NCI-H2171 treated with DMSO at 0.1 percent for 48 hours (cell line): Measurements from ENCODE around the gene DST.

ENCODE experiments used
- DNase-seq: peaks from one replicate; lab custom pipeline; 2025; lab: John Stamatoyannopoulos, UW

Gene DST

DNA sequence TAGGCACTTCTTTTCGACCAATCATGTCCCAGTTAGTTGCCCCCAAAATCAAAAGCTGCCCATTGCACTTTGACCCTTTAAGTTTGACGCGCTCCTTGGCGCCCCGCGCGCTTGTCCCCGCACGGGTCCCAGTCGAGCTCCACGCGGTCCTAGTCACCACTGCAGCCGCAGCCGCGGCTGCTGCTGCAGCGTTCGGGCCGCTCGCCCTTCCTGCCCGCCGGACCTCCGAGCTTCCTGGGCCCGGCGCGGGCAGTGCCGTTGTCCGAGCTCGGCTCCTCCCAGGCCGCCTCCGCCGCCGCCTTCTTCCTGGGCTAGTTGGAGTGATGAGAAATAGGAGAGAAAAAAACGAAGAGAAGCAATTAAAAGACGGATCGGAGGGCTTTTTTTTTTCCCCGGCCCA lies 209.6 kb downstream of the DST start:
- no peak for DNase-seq

- DNase-seq: no peak
Observed at GRCh38 chr6:56432194-56432593, 210.5 kb downstream of the DST start.

DNA sequence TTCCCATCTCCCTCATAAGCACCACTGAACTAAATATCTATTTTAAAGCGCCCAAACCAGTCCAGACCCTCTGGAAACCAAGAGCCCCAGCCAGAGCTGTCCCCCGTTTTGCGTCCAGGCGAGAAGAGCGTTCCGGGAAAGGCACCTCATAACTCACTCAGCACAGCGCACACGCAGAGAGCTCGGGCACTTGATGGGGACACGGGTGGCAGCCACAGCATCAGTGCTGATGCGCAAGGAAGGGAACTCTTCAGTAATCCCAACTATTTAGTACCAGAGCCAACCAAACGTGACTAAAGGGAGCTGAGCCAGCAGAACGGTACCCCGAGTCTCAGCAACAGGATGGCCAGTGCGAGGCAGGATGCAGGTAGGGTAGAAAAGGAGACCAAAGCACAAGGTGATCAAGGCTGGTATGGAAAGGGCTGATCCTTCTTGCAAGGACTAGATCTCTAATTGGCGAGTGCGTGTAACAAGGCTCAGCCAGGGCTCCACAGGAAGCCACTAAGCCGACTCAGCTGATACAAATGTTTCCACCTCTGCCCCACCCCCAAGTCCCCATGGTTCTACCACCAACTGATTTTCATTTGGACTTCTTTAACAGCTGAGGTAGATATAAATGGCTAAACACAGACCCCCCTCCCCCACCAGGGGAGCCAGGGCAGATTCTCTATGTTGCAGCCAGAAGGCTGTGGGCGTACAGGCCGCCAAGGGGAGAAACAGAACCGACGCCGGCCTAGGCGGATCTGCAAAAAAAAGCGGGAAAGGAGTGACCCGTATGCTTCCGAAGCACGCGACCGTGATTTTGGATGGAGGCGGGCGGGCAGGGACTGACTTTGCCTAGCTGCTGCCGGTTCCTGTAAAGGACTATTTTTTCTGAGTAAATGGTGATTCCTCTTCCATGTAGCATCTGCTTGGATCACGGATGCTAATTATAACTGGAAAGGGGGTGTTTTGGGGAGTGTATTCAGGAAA lies 211.8 kb downstream of the DST start:
- DNase-seq: no peak

DNA sequence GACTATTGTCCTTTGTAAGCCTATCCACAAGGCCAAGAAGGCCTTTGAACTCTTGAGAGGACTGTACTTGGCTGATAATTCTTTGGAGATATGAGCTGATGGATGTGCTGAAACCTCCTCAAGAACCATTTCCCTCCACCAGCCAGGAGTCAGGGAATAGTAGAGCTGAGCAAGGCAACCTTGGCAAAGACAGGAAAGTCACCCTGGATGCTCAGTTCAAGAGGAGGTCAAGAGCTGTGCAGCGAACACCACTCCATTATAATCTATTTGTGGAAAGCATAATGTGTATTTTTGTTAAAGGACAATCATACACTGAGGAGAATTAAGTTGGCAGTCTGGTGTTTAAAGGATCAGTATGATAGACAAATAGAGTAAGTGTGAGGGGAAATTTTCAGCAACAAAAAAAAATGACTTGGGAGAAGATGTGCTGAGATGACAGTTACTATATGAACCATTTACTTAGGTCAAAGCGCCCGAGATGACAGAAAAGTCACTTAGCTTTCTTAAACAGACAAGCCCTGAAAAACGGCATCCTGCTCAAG lies 218.1 kb downstream of the DST start:
- DNase-seq: no peak

DNA sequence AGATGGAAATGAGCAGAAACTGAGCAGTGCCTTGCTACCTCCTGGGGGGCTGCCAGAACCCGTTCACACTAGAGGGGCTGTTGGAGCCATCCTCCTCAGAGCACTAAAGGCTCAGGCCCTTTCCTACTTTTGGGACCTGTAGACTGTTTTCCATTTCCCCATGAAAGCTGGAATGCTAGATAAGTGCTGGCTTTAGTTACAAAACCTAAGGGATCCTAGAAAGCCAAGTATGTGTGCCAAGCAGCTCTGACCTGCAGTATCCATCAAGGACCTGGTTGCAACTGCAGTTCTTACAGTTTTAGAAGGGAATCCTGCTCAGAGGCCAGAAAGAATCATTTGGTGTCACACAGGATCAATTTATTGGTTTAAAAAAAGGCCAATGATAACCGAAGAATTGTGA lies 218.6 kb downstream of the DST start:
- DNase-seq: no peak

DNA sequence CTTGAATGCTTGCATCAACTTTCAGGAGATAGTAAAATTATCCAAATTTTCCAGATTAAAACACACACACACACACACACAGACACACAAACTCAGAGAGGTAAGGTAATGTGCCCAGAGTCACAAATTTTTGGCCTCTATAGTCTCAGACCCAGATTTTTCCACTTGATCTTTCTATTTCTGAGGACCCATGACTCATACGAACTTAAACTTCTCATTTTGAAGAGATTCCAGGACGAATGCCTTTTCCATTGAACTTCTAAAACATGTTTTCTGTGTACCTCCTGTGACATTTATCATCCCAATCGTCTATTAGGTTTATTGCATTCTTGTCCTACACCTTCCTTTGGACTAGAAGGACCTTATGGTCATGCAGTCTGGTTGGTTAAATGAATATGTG lies 222.4 kb downstream of the DST start:
- DNase-seq: no peak

DNA sequence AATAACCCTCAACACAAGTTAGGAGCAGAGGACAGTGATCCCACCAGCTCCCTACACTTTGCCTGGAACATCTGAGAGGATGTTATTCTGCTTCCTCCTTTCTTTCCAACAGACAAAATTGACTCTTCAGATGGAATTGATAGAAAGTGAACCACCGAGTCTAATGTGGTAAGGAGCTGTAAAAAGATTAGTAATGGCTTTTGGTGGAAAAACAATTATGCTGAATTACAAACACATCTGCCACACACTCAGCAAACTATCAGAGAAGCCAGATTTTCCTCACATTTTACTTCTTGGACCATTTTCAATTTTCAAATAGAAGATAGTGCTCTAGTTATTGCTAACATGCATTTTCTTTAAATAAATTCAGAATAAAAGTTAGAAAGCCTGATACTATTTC lies 223.5 kb downstream of the DST start:
- no peak for DNase-seq

DNA sequence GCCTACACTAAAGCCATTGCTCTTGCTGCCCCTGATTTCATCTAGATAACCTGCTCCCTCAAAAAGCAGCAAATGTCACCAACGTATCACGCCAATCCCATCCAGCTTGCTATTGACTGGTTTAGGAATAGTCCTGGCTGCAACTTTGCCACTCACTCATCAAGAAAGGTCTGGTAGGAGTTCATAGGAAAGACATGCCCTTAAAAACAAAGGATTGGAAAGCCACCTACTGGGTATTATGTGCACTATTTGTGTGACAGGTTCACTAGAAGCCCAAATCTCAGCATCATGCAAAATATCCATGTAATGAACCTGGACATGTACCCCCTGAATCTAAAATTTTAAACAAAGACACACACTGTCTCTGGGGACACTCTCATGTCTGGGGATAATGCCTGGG lies 224.9 kb downstream of the DST start:
- DNase-seq: no peak

DNA sequence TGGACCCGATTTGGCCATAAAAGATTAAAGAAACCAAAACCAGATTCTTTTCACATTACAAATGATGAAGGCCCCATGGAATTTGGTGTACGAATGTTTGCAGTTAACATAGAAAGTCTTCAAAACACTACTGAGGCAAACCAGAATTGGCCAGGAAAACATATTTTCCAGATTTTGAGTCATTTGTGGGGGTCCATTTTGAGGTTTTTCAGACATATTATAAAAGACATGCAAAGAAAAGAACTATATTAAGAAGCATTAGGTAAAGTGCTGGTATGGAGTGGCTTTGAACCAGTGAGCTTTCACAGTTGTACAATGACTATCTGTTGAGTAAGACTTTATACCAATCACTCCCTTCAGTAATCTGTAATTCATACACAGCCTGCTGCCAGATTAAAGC lies 226.4 kb downstream of the DST start:
- no peak for DNase-seq

GRCh38 chr6:56408976-56409375 lies 233.7 kb downstream of the DST start:
- DNase-seq: no peak
